Spinal cord (tissue), 10 donors: ENCODE data around the gene OGFOD3. TPM values are rescaled to one million over a fixed set of nuclear protein-coding genes. Genes with fewer than 3 reads are reported as not detected.

ENCODE experiments used
- DNase-seq, 6 donors: peaks; one replicate each; pipeline versions ENCODE4 v3.0.0 to v3.0.0-alpha.2; 2013 to 2015; ENCODE audit warnings: low spot score in 6 of 6, low read depth in 4 of 6
- H3K27ac ChIP-seq: one replicate; pipeline ENCODE4 v1.5.1; 2013; ENCODE audit warnings: low read depth, low read length, control low read depth
- H3K27me3 ChIP-seq: one replicate; pipeline ENCODE4 v1.6.1; 2013; ENCODE audit warnings: low read length; ENCODE audit not compliant: control insufficient read depth, insufficient read depth
- H3K36me3 ChIP-seq: one replicate; pipeline ENCODE4 v1.6.1; 2013; ENCODE audit warnings: low read length; ENCODE audit not compliant: control insufficient read depth, insufficient read depth
- H3K4me1 ChIP-seq: one replicate; pipeline ENCODE4 v1.6.1; 2013; ENCODE audit warnings: low read length; ENCODE audit not compliant: control insufficient read depth, insufficient read depth
- H3K4me3 ChIP-seq: one replicate; pipeline ENCODE4 v1.5.1; 2013; ENCODE audit warnings: low read depth, low read length, control low read depth
- H3K9me3 ChIP-seq: one replicate; pipeline ENCODE4 v1.6.1; 2013; ENCODE audit warnings: low read length; ENCODE audit not compliant: control insufficient read depth, insufficient read depth
- WGBS: methylation state at CpG from one replicate; pipeline ENCODE4 v1.1.5; 2013; ENCODE audit warnings: missing lambda C conversion rate; ENCODE audit not compliant: insufficient coverage; 5-methylcytosine and 5-hydroxymethylcytosine counted together
- polyA plus RNA-seq, 2 donors: library from polyadenylated mRNA; unstranded; fragments of 120-200 nt; gene quantifications; one replicate each; pipeline ENCODE4 v1.2.1, GENCODE V29; 2013; ENCODE audit not compliant: insufficient read length in 2 of 2
- total RNA-seq, 2 donors: library from RNA; depleted of rRNA in 1 of 2; stranded (reverse); fragments of 120-200 nt in 1 of 2; fragments of >200 nt in 1 of 2; gene quantifications; one replicate each; pipeline versions ENCODE4 v1.2.3 to v1.2.4, GENCODE V29; 2013 to 2014
- donor health status: healthy.

OGFOD3 gene
- total and polyA plus RNA-seq, 4 donors, result 12.5 to 31.1 (median 27.2) TPM

- no peaks in the 10 kb centered on the region for H3K9me3 ChIP-seq
- peaks cover 22% of the 10 kb centered on the region for H3K4me1 ChIP-seq
- 95% methylated on average over 8 of the region's 11 CpGs for WGBS
- H3K4me3 ChIP-seq, result no peak overlapping the region
- no peak overlapping the region for H3K27ac ChIP-seq
- no peak for DNase-seq
- no peaks in the 10 kb centered on the region for H3K27me3 ChIP-seq
- peaks cover 53% of the 10 kb centered on the region for H3K36me3 ChIP-seq
Observed at GRCh38 chr17:82447876-82448275, 29.5 kb upstream of the OGFOD3 start.

- Histone ChIP-seq H3K27ac (no peak overlapping the region), H3K9me3 (no peaks in the 10 kb centered on the region), H3K36me3 (peaks cover 65% of the 10 kb centered on the region), H3K27me3 (no peaks in the 10 kb centered on the region), H3K4me1 (peaks cover 21% of the 10 kb centered on the region), H3K4me3 (no peak overlapping the region)
- WGBS, result 95% methylated on average over 11 of the region's 12 CpGs
- no peak for DNase-seq
Observed at GRCh38 chr17:82446649-82447048, 28.3 kb upstream of the OGFOD3 start.

DNA sequence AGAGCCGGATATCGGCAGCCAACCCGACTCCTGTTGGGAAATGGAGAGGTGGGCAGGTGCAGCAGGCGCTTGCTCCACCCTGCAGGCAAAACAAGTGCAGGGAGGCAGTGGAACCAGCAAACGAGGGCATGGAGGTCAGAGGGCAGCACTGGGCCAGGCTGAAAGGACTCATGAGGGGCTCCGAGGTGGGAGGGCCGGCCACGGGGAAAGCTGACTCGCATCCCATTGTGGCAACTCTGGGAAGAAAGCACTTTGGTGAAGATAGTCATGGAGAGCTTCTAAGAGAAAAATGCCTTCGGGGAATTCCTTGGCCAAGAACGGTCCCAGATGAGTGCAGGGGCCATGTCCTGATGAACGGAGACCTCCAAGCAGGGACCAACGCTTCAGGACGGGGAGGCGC, 27.7 kb upstream of the OGFOD3 start:
- DNase-seq, result no peak
- Histone ChIP-seq H3K9me3 (no peaks in the 10 kb centered on the region), H3K27me3 (no peaks in the 10 kb centered on the region), H3K4me1 (peaks cover 20% of the 10 kb centered on the region), H3K4me3 (no peak overlapping the region), H3K27ac (no peak overlapping the region), H3K36me3 (peaks cover 70% of the 10 kb centered on the region)
- WGBS, result 86% methylated on average over 12 of the region's 15 CpGs

GRCh38 chr17:82445542-82445941, 27.2 kb upstream of the OGFOD3 start:
- Histone ChIP-seq H3K4me1 (peaks cover 24% of the 10 kb centered on the region), H3K27ac (no peak overlapping the region), H3K36me3 (peaks cover 76% of the 10 kb centered on the region), H3K9me3 (no peaks in the 10 kb centered on the region), H3K4me3 (no peak overlapping the region), H3K27me3 (no peaks in the 10 kb centered on the region)
- WGBS, result 91% methylated on average over 13 of the region's 13 CpGs
- no peak for DNase-seq

DNA sequence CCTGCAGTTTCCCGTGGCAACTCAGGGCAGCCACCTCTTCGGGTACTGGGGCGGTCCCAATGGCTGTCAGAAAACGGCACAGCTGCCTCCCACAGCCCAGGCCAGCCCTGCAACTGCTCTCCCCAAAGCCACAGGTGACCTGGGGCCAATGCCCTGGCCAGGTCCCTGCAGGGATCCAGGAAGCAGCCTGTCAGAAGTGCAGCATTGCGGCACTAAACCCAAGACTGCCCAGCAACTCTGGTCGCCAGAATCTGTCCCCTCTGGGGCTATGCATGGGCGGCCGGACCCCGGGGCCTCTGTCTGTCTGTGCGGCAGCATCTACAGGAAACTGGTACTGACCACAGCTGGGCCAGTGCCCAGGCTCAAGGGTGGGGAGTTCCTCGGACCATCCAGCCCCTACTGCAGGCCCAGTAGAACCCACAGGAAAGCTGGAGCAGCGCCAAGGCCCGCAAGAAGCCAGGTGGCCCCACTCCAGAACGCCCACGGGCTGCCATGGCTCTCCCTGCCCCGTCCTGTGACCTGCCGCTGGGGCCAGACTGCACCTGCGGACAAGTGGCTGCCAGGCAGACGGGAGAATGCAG, 26.6 kb upstream of the OGFOD3 start:
- H3K27me3 ChIP-seq, result no peaks in the 10 kb centered on the region
- no peak overlapping the region for H3K27ac ChIP-seq
- 71% methylated on average over 19 of the region's 19 CpGs for WGBS
- no peak for DNase-seq
- no peaks in the 10 kb centered on the region for H3K9me3 ChIP-seq
- peaks cover 81% of the 10 kb centered on the region for H3K36me3 ChIP-seq
- peaks cover 23% of the 10 kb centered on the region for H3K4me1 ChIP-seq
- H3K4me3 ChIP-seq, result no peak overlapping the region

DNA sequence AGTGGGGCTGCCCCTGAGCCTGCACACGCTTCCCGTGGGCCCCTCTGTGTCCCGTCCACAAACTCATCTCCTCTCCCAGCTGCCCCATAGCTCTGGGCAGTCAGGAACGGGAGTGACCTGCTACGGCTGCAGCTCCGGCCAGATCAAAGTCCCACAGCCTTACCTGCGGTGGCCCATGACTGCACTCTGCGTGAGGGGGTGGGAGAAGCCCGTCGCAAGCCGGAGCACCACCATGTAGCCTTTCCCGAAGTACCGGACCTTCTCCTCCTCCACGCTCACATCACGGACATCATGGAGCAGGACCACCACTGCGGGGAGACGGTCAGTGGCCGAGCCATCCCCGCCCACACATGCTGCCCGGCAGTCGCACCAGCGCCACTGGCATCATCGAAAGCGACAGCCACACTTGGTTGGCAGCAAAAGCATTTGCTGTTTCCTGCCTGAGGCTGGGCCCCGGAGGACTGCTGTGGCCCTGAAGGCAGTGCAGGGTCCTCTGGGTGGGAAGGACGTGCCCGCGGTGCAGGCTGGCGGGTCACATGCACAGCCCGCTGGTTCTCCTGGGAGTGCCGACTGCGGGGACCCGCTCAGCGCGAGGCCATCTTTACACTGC, 26.0 kb upstream of the OGFOD3 start:
- Histone ChIP-seq H3K36me3 (peaks cover 86% of the 10 kb centered on the region), H3K27ac (no peak overlapping the region)
- 87% methylated on average over 33 of the region's 35 CpGs for WGBS

GRCh38 chr17:82443465-82444283, 25.3 kb upstream of the OGFOD3 start:
- 86% methylated on average over 27 of the region's 40 CpGs for WGBS
- peaks cover 89% of the 10 kb centered on the region for H3K36me3 ChIP-seq
- H3K4me3 ChIP-seq, result no peak overlapping the region
- H3K4me1 ChIP-seq, result peaks cover 18% of the 10 kb centered on the region
- H3K9me3 ChIP-seq, result no peaks in the 10 kb centered on the region
- H3K27ac ChIP-seq, result no peak overlapping the region
- H3K27me3 ChIP-seq, result no peaks in the 10 kb centered on the region
- DNase-seq, result no peak

More for the DNA sequence above, 26.0 kb upstream of the OGFOD3 start:
- Histone ChIP-seq H3K4me1 (peaks cover 23% of the 10 kb centered on the region), H3K27me3 (no peaks in the 10 kb centered on the region), H3K9me3 (no peaks in the 10 kb centered on the region), H3K4me3 (no peak overlapping the region)
- DNase-seq, result no peak

DNA sequence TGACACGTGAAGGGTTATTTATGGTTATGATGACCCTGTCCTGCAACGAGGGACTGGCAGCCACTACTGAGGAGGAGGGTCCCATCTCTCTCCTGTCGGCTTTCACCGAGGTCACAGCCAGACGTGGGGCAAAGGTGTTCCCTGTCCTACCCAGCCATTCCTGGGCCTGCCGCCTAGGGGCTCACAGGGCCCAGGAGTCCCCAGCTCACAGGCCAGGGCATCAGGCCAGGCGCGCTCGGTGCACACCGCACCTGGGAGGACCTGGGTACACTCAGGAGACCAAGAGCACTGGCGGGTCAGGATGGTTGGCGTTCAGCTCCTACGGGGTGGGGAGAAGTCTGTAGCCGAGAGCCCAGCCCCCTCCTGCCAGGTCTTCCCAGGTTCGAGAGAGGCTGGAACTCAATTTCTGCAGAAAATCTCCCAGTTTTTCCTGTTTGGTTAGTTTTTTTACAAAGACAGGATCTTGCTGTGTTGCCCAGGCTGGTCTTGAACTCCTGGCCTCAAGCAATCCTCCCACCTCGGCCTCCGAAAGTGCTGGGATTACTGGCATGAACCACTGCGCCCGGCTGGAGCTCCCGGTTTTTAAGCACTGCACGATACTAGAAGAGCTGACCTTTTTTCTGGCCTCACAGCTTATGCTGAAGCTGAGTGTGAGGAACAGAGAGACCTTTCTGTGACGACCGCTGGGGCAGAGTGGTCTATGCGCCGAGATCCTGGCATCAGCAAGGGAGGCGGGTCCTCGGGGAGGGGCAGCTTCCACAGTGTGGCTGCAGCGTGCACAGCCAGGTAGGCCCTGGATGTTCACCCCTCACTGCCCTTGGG, 24.5 kb upstream of the OGFOD3 start:
- Histone ChIP-seq H3K4me1 (peaks cover 18% of the 10 kb centered on the region), H3K36me3 (peaks cover 95% of the 10 kb centered on the region), H3K4me3 (no peak overlapping the region), H3K27me3 (no peaks in the 10 kb centered on the region), H3K9me3 (no peaks in the 10 kb centered on the region), H3K27ac (no peak overlapping the region)
- 87% methylated on average over 28 of the region's 28 CpGs for WGBS
- no peak for DNase-seq

- Histone ChIP-seq H3K27ac (no peak overlapping the region), H3K4me3 (no peak overlapping the region), H3K27me3 (no peaks in the 10 kb centered on the region), H3K36me3 (peaks cover 100% of the 10 kb centered on the region), H3K9me3 (no peaks in the 10 kb centered on the region), H3K4me1 (peaks cover 18% of the 10 kb centered on the region)
- WGBS, result 84% methylated on average over 27 of the region's 27 CpGs
- no peak for DNase-seq
Observed at GRCh38 chr17:82441691-82442487, 23.5 kb upstream of the OGFOD3 start.
